GM19328 (cell line): Measurements from ENCODE around the gene OVOL3.
"Not testable (repeated sequence)": the region's sequence is repeated elsewhere in the genome, so short reads cannot be mapped to it uniquely, and the experiment has no call there.

ENCODE experiments used
- ATAC-seq: cut with Tn5 transposase; IDR thresholded peaks from one replicate; pipeline ENCODE4 v1.9.1; 2021; ENCODE audit warnings: mild to moderate bottlenecking, moderate library complexity; ENCODE audit not compliant: unreplicated experiment

Gene OVOL3

GRCh38 chr19:36110487-36111199, at the start of gene OVOL3:
OVOL3 (plus strand) TSS chr19:36111143; CDS start chr19:36111203, 60 bp downstream.
- ATAC-seq = no peak

DNA sequence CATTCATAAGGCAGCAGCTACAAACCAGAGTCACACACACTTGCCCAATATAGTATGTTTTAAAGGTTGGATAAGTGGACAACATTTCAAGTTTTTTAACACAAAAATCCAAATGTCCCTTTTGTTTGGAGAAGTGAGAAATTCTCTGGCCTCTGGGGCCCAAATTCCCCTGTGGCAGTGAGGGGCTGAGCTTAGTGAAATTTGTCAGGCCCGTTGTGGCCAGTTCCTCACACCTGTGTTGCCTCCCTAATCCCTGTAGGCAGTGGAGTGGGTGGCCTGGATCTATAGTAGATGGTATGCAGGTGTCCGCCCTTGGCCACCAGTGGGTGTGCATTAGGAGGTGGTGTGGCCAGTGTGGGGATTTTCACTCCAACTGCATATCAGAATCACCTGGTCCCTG, 49.6 kb upstream of the OVOL3 start:
- ATAC-seq = no peak

DNA sequence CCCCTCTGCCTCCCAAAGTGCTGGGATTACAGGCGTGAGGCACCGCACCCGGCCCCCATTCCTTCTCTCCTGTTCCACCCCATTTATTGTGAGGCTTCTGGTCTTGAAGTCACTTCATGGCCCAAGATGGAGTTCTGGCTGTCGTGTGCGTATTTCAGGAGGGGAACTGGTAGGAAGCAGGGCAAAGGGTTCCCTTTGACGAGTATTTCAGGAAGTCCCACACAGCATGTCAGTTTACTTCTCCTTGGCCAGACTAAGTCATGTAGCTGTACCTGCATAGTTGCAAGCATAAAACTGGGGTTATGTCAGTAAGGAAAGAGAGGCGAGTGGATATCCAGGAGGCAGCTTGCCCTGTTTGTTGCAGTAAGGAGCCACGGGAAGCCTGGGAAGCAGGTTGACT, 46.1 kb upstream of the OVOL3 start:
- ATAC-seq = no peak

DNA sequence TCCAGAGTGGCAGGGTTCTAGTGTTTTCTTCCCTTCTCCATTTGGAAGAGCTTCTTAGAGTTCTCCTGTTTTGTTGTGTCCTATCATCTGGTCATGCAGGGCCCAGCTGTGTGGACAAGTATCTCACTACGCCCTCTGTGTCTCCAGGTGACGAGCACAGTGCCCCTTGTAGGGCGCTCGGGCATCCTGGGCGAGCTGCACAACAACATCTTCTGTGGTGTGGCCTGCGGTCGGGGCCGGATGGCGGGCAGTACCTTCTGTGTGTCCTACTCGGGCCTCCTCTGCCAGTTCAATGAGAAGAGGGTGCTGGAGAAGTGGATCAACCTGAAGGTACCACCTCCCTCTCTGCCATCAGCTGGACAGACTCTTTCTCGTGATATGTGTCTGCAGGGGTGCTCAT, 43.3 kb upstream of the OVOL3 start:
- ATAC-seq = no peak

- ATAC-seq = not testable (repeated sequence)
Measured at GRCh38 chr19:36068810-36069499, 42.0 kb upstream of the OVOL3 start.

DNA sequence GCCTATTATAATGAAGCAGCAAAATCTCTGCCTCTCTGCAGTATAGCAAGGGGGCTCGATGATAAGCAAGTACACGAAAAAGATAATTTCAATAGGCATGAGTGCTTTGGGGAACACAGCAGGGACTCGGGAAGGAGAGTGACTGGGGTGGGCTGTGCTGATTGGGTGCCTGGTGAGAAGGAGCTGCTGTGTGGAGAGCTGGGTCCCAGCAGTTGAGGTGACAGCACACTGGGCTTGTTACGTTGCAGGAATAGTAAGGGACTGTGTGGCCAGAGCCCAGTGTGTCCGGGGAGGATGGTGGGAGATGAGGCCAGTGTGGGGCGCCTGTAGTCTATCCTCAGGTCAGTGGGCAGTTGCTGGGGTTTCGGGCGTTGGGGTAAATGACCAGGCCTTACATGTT, 38.9 kb upstream of the OVOL3 start:
- no peak for ATAC-seq

GRCh38 chr19:36073121-36073876, 37.6 kb upstream of the OVOL3 start:
- ATAC-seq = no peak

DNA sequence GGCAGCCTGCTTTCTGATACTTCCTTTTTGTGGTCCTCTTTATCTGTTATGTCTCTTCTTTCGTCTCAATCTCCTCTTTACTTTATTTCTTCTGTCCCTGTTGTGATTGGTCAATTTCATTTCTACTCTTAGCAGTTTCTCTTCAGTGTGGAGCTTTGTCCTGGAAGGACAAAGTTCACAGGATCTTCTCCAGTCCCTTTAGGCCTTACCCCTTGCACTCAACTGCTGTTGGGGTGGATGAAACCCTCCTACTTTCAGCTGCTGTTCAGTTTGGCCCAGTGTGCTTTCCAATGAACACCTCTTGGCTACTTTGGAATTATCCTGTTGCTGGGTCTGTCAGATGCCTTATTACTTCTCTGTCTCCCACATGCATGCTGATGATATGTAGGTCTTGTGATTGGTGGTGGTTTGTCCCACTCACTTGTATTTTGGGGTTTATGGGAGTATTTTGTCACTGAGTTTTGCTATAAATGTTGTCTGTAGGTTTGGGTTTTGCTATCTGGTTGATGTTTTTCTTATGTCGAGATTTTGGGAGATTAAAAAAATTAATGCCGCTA, 31.5 kb upstream of the OVOL3 start:
- ATAC-seq = no peak

DNA sequence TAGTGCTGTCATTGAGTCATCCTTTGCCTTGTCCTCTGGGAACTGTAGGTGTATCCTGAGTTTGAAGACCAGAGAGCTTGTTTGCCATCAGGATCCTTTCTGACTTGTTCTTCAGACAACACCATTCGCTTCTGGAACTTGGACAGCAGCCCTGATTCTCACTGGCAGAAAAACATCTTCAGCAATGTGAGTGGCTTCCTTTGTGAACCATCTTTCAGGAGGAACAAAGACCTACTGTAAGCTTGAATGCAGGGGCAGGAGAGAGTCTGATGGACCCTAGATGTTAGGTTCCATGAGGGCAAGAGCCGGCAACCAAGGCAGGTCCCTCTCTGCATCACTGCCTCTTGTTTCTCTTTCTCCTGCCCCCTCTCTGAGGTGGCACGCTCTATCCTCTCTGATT, 29.6 kb upstream of the OVOL3 start:
- no peak for ATAC-seq

GRCh38 chr19:36081894-36082293, 29.0 kb upstream of the OVOL3 start:
- no peak for ATAC-seq

DNA sequence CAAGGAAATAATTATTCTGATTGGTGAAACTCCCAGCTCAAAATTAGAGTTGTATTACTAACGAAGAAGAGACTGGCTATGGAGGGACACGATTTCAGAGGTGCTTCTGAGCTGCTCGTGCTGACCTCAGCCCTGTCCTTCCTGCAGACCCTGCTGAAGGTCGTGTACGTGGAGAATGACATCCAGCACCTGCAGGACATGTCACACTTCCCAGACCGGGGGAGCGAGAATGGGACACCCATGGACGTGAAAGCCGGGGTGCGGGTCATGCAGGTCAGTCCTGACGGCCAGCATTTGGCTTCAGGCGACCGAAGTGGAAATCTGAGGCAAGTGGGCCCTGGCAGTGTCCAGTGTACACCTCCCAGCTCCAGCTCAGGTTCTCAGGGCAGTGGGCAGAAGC, 28.0 kb upstream of the OVOL3 start:
- ATAC-seq = no peak

- no peak for ATAC-seq
Measured at GRCh38 chr19:36084231-36085009, 26.5 kb upstream of the OVOL3 start.

- ATAC-seq = no peak
Measured at GRCh38 chr19:36086326-36086725, 24.6 kb upstream of the OVOL3 start.

DNA sequence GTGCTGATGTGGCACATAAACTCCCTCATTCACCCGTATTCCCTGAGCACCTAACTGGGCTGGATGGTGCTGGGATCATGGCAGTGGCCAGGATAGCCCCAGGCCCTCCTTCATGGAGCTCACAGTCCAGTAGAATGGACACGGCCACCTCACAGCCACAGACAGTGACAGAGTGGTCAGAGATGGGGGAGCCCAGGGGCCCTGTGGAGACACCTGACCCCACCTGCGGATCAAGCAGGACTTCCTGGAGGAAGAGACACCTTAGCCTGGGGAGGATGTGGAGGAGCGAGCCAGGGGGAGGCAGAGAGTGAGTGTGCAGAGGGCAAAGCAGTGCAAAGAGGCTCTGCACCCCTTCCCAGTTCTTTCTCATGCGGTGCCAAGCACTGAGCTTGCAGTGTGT, 21.1 kb upstream of the OVOL3 start:
- ATAC-seq = no peak

DNA sequence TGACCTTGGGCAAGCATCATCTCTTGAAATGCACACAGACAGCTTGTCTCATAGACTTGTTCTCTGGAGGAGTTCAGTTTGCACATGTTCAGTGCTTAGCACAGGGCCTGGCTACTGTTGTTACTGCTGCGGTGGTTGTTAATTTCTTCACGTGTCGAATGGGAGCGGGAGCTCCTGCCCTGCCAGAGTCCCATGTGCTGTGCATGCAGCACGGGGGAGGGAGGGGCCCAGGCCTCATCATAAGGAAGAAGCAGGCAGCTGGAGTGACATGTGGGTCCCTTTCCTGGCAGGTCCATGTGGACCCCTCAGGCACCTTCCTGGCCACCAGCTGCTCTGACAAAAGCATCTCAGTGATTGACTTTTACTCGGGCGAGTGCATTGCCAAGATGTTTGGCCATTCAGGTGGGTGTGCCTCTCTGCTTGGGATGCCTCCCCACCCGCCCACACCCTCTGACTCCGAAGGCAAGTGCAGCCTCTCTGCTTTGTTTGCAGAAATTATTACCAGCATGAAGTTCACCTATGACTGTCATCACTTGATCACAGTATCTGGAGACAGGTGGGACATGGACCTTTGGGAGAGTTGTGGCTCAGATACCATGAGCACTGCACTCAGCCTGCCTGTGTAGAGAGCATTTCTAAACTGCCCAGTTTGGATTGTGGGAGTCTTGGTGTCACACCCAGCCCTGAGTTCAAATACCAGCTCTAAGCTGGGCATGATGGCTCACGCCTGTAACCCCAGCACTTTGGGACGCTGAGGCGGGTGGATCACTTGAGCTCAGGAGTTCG, 19.8 kb upstream of the OVOL3 start:
- no peak for ATAC-seq

- ATAC-seq = no peak
Measured at GRCh38 chr19:36092566-36092965, 18.4 kb upstream of the OVOL3 start.

- no peak for ATAC-seq
Measured at GRCh38 chr19:36093146-36093662, 17.7 kb upstream of the OVOL3 start.

- no peak for ATAC-seq
Measured at GRCh38 chr19:36093687-36094086, 17.3 kb upstream of the OVOL3 start.

- no peak for ATAC-seq
Measured at GRCh38 chr19:36097036-36097435, 13.9 kb upstream of the OVOL3 start.
